NOMO-1 (cell line): ENCODE measurements around the gene MUC7.
"Not testable (repeated sequence)": the region's sequence is repeated elsewhere in the genome, so short reads cannot be mapped to it uniquely, and the experiment has no call there.

Experiments
- DNase-seq, 2 experiments: peaks; one replicate each; lab custom pipeline; 2025; ENCODE audit not compliant: unreplicated experiment in 2 of 2; lab: John Stamatoyannopoulos, UW

The MUC7 gene

DNA sequence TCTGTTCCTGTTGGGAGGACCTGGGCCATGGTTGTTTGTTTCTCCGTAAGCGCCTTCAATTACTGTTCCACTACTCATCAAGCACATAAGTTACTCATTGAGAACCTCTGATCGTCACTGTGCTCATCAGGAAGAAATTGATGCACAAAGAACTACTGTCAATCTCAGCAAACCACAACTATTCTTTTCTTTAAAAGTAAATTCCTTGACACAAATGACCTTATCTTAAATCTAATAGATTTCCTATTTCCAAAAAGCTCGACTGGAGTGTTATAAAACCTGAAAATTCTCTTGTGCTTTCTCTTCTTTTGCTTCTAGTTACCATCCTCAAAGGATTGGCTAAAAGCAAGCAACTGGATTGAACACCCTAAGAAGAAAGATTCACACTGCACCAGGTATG, at the start of gene MUC7:
MUC7 (plus strand) TSS at position 301 of the 400 bp plus-strand sequence. CDS start 1,825 bp downstream, outside the sequence.
- no peak for DNase-seq

DNA sequence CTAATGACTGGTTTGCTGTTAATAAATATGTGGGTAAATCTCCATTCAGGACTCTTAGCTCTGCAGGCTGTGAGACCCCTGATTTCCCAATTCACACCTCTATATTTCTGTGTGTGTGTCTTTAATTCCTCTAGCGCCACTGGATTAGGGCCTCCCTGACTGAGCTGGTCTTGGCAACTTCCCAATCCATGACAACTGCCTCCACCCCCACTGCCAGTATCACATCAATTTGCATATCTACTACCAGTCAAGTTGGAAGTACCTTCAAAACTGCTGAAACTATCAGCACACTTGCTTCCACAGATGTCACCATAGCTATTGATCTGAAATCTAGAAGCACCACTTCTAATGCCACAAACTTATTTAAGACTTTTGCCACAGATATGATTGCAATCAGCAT, 46.7 kb upstream of the MUC7 start:
- no peak for DNase-seq

DNA sequence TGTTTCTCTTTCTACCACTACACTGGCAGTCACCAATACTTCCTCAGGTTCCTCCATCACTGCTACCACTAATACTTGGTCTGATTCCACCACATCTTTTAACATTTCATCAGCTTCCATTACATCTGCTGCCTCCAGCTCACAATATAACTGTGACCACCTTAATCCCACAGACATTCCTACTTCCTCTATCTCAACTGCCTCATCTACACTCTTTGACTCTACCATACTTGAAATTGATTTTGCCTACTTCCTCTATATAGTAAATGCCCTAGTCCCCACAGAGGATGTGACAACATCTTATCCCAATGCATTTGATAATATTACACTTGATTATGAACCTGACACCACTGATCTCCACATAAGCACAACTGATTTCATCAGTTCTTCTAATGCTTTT, 45.2 kb upstream of the MUC7 start:
- no peak for DNase-seq

DNA sequence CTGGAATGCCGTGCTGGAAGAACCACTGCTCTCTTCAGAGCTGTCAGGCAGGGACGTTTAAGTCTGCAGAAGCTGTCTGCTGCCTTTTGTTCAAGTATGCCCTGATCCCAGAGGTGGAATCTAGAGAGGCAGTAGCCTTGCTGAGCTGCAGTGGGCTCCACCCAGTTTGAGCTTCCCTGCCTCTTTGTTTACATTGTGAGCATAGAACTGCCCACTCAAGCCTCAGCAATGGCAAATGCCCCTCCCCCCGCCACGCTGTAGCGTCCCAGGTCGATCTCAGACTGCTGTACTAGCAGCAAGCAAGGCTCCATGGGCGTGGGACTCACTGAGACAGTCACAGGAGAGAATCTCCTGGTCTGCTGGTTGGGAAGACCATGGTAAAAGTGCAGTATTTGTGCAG, 34.8 kb upstream of the MUC7 start:
- DNase-seq: no peak

DNA sequence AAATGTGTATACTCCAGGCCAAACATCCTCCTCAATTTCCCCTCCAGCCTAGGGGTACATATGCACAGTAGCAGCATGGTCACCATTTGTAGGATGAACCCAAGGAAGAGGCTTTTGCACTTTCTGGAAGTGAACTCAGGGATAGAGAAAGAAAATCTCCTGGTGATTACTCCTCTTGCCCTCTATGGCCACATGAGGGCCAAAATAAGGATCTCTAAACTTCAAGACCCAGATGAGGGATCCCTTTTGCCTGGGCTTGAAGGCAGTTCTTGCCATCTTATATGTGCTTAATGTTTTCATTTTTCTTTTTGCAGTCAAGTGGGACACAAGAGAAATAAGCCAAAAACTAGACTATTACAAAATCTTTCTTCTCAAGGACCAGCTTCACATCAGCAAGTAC, 29.5 kb upstream of the MUC7 start:
- no peak for DNase-seq

DNA sequence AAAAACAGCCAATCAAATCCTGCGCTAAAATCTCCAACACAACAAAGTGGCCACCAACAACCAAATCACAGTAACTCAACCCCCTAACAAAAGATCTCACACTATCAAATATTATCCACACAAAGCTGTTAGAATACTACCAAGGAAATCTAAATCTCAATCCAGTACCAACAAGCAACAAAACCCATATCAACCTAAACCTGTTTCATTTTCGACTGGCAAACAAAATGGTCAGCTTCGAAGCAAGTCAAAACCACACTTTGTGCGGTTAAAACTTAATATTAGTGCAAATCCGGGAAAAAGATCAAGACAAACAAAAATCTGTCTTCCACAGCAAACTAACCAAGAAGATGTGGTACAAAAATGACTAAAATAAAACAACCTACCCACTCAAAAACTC, 28.7 kb upstream of the MUC7 start:
- DNase-seq: no peak

DNA sequence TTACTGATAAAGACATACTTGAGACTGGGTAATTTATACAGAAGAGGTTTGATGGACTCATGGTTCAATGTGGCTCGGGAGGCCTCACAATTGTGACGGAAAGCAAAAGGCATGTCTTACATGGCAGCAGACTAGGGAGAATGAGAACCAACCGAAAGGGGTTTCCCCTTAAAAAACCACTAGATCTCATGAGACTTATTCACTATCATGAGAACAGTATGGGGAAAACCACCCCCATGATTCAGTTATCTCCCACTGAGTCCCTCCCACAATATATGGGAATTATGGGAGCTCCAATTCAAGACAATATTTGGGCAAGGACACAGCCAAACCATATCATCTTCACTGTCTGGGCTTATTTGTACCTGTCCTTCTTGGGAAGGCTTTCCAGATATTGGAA, 22.8 kb upstream of the MUC7 start:
- no peak for DNase-seq

DNA sequence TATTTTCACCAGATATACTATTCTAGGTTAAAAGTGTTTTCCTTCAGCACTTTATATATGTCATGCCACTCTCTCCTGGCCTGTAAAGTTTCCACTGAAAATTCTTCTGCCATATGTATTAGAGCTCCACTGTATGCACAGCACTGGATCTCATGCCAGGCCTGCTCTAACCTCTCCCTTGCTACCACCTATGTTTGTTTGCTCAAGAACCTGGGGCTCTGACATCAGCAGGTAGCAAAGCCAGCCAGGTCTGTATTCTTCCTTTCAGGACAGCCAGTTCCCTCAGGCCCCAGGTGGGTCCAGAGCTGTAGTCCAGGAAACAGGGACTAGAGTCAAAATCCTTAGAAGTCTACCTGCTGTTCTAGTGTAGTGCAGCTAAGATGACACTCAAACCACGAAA, 19.1 kb upstream of the MUC7 start:
- DNase-seq: no peak

DNA sequence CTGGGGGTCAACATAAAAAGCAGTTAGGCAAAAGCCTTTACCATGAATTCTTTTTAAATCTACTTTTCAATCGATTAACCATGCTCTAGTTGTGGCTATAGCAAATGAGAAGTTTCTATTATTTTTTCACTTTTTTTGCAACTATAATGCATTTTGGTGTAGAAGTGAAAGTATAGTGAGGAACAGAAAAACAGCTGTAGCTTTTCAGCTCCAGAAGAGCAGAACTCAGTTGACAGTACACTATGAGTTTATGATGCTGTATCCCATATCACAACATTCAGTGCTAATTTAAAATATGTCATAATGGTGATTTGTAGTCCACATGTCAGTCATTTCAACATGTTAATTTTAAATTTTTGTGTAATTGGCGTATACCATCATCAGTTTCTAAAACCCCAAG, 8.7 kb upstream of the MUC7 start:
- no peak for DNase-seq

DNA sequence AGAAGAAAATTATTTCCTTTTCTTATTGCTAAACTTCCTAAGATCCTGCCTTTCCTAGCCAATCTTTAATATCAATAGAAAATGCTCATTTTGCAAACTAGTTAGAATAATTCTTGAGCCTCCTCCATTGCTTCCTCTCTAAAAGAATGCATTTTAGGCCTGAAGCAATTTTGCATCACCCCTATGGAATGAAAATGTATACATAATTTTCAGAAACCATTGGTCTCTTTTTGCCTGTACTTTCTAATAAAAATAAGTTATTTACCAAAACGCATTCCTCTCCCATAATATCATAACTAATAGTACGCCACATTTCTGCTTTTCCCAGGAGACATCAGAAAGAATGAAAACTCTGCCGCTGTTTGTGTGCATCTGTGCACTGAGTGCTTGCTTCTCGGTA, 1.7 kb downstream of the MUC7 start:
- no peak for DNase-seq

DNA sequence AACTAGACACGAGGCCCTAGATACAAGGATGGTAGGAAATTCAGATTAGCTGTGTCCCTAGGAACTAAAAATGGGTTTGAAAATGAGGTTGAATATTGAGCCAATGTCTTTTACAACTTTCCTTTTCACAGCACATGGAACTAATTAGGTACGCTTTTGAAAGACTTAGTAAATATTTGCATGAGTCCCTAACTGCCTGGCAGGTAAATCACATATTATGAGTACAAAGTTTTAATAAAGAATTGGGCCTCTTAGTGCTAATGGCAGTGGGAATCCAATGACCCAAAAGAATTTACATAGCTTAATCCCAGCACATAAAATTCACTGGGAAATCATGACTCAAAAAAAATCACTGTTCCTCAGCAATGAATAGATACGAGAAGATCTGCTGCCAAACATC, 16.8 kb downstream of the MUC7 start:
- no peak for DNase-seq

DNA sequence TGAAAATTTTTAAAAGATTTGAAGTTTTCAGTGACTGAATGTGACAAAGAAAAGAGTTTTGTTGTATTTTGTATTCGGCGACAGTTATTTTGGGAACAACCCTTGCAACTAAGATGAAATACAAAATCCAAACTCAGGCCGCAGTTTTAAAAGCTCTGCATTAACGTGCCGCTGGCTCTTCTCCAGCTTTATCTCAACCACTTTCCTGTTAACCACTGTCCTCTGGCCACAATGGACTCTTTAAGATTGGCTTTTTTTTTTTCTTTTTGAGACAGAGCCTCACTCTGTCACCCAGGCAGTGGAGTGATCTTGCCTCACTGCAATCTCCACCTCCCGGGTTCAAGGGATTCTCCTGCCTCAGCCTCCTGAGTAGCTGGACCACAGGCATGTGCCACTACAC, 24.2 kb downstream of the MUC7 start:
- DNase-seq: no peak

DNA sequence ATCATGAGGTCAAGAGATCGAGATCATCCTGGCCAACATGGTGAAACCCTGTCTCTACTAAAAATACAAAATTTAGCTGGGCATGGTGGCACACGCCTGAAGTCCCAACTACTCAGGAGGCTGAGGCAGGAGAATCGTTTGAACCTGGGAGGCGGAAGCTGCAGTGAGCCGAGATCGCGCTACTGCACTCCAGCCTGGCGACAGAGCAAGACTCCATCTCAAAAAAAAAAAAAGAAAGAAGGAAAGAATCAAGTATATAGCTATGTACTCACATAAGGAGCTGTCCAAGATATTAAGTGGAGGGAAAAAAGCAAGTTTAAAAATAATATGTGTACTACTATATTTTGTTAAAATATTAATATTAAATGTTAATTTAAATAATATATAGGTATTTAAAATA, 29.8 kb downstream of the MUC7 start:
- not testable (repeated sequence) for DNase-seq

DNA sequence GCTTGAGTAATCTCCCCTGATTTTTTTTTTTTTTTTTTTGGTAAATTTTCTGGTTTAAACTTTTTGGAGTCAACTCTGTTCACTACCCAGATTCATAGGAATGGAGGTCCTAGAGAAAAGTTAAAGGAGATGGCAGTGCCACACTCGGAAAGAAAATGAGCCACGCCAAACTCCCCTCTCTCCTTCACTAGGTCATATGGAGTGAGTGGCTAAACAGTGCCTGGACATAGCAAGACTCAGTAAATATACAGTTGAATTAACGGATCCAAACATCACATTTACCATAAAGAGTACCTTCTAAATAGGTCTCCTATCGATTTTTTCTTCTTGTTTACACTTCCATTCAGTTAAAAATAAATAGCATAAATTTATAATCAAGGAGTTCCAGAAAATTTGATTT, 32.7 kb downstream of the MUC7 start:
- no peak for DNase-seq

DNA sequence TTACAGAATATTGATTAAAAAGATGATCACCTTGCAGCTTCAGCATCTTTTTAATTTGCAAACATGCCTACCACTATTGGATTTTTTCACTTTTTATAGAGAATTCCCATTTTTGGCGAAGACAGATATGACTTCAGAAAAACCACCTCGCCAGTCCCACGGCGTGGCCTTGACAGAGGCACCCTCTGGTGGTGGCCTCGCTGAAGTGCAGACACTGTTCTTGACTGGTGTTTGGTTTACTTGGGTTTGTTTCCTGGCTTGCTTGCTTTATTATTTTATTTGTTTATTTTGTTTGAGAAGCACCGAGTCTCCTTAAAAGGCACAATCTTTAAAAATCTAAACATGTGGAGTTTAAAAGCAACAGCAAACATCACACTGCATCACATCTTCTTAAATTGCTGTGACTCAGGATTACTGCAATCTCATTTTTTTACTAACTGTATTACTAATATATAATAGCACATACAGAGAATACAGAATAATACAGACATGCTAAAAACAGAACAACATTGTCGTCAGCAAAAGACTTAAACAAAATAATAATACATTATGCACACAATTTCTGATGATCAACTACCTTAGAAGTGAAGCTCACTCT, 33.3 kb downstream of the MUC7 start:
- peak; percentile 0 to 4 for DNase-seq

DNA sequence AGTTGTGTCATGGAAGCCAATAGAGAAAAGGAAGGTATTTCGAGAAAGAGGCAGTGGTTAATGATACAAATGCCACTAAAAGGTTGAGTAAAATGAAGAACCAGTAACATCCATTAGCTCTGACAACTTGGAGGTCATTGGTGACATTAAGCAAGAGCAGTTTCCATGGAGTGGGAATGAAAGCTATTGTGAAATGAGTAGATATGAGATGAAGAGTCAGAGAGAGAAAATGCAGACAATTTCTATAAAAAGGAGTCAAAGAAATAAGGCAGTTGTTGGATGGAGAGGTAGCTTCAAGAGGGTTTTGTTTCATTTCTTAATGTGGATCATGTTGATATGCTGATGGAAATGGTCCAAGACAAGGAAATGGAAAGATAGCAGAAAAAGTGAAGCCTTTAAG, 36.8 kb downstream of the MUC7 start:
- DNase-seq: no peak

DNA sequence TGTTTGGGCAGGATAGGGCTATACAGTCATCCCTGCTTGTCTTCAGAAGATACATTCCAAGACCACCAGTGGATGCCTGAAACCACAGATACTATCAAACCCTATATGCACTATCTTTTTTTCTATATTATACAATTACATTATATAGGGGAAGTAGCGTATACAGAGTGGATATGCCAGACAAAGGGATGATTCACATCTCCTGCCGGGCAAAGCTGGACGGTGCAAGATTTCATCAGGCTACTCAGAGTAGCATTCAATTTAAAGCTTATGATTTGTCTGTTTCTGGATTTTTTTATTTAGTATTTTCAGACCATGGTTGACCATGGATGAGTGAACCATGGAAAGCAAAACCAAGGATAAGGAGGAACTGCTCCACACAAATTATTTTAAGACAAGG, 39.4 kb downstream of the MUC7 start:
- DNase-seq: no peak

DNA sequence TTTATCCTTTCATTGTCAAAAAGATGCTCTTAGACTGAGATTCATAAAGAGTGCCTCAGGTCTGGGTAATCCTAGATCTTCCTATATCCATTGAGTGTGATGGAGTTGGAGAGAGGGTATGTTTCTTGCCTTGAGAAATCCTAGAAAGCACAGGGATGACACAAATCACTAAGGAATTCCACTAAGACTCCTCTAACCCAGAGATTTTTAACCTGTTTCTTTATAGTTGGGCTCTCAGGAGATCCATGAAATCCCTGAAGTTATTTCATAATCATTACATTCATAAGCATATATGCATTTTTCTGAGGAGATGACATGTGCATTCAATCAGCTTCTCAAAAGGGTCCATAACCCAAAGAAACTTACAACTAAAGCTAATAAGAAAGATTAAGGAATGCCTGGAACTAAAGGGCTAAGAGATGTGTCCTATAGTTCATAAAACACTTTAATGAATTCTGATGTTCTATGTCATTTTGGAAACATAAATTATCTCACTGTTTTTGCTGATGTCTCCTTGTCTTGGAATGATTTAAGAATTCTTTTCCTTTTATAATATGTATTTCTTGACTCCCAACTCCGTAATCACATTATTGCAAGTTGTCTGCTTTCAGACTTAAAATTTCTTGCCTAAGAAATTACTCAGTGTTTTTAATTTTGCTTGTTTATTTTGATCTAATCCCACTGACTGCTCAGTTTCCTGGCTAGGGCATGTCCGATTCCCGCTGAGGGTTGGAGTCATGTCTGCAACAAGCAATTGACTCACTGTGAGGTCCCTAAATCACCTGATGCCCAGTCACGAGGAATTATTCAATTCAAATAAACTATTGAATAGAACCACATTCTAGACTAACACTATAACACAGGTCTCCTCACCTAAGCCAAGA, 43.6 kb downstream of the MUC7 start:
- no peak for DNase-seq

DNA sequence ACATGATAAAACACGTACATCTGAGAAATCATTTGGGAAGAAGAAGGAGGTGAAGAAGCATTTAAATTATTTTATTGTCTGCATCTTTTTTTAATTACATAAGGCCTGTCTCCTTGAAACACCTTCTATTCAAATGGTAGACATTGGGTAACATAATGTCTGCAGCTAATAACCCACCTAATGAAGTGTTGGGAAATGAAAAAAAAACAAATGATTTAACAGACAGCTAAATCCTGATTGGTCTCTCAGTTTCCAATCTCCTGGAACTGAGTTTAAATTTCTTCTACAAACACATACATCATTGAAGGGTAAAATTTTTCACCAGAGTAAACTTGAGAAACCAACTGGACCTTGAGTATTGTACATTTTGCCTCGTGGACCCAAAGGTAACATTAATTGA, 46.3 kb downstream of the MUC7 start, which contains the start of gene AMTN:
AMTN (plus strand) TSS at position 301 of the 400 bp plus-strand sequence. CDS start 209 bp downstream, outside the sequence.
- no peak for DNase-seq

DNA sequence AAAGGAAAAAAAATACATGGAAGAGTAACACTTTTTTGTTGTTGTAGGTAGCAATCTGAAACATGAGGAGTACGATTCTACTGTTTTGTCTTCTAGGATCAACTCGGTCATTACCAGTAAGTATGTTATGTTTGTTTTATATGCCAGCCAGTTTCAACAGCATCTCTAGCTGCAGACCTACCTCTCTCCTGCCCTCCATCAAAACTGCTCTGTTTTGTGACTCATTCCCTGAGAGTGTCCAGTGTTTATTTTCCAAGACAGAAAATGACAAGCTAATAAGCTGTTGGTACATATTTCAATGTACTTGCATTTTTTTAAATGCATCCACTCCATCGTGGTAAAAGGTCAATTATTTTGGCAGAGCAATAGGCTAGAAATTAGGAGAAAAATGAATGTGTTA, 46.7 kb downstream of the MUC7 start:
- DNase-seq: no peak

DNA sequence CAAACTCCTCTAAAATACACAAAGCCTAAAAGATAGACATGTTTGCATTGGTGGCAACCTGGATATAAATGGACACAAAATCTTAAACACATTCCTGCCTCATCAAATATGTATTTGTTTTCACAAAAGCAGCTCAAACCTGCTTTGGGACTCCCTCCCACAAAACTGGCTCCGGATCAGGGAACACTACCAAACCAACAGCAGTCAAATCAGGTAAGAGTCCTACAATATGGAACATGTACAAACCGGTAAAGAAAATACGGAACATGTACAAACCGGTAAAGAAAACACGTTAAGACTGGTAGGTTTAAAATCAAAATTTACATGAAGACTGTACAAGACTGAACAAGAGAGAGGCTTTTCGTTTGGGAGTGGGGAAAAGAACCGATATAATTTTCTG, 50.6 kb downstream of the MUC7 start:
- DNase-seq: no peak

DNA sequence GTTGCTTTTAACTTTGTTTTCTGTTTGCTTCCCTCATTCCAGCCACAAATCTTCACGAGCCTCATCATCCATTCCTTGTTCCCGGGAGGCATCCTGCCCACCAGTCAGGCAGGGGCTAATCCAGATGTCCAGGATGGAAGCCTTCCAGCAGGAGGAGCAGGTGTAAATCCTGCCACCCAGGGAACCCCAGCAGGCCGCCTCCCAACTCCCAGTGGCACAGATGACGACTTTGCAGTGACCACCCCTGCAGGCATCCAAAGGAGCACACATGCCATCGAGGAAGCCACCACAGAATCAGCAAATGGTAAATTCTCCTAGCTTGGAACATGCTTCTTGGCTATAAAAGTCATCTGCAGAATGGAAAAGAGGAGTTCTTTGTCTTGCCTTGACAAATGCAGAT, 59.0 kb downstream of the MUC7 start:
- no peak for DNase-seq
